Calu3 (cell line): Measurements from ENCODE around the gene SORBS1. TPM values are rescaled to one million over a fixed set of nuclear protein-coding genes. Genes with fewer than 3 reads are reported as not detected.

Experiments
- BruUV-seq: library from RNA; stranded (reverse); fragments of 400-500 nt; replicated peaks from 2 replicates; lab custom pipeline; 2021; lab: Mats Ljungman, UMichigan
- CTCF ChIA-PET: fragments of 300-600 bp; sonication (Branson Sonifier 250); formaldehyde crosslinking; loops from one replicate; lab custom pipeline; 2022; ENCODE audit warnings: antibody characterized with exemption; lab: Charles Lee
- DNase-seq: peaks from one replicate; pipeline ENCODE4 v3.0.0; 2022
- H3K27ac Mint-ChIP-seq: one replicate; pipeline ENCODE4 v1.8.0; 2022; ENCODE audit warnings: mixed read lengths; ENCODE audit not compliant: unreplicated experiment
- H3K27me3 Mint-ChIP-seq: one replicate; pipeline ENCODE4 v1.8.0; 2022; ENCODE audit warnings: mixed read lengths; ENCODE audit not compliant: unreplicated experiment
- H3K36me3 Mint-ChIP-seq: one replicate; pipeline ENCODE4 v1.8.0; 2022; ENCODE audit warnings: mild to moderate bottlenecking, moderate library complexity, mixed read lengths; ENCODE audit not compliant: insufficient read depth, unreplicated experiment
- H3K4me1 Mint-ChIP-seq: one replicate; pipeline ENCODE4 v1.8.0; 2022; ENCODE audit warnings: mild to moderate bottlenecking, low read depth, mixed read lengths; ENCODE audit not compliant: unreplicated experiment
- H3K4me3 Mint-ChIP-seq: one replicate; pipeline ENCODE4 v1.8.0; 2022; ENCODE audit warnings: mild to moderate bottlenecking, low read depth, moderate library complexity, mixed read lengths; ENCODE audit not compliant: unreplicated experiment
- H3K9me3 Mint-ChIP-seq: one replicate; pipeline ENCODE4 v1.8.0; 2022; ENCODE audit warnings: low read depth, mixed read lengths; ENCODE audit not compliant: unreplicated experiment
- intact Hi-C: fragments of 100-400 bp; cut with micrococcal nuclease; formaldehyde crosslinking; loops from one replicate; pipeline ENCODE4 v1.10.0; 2022; ENCODE audit not compliant: unreplicated experiment
- total RNA-seq: library from RNA; stranded (reverse); gene quantifications from 2 replicates; pipeline ENCODE4 v1.2.3, GENCODE V29; 2022
- TF ChIP-seq, protein P1 (sequence below): fragments of 200-600 bp; IDR thresholded peaks from one replicate; pipeline ENCODE4 v1.8.0; 2022; ENCODE audit warnings: antibody characterized with exemption; ENCODE audit not compliant: unreplicated experiment

SORBS1 gene
- total RNA-seq, 1 experiment from 2014 or later, result 2.8 TPM

DNA sequence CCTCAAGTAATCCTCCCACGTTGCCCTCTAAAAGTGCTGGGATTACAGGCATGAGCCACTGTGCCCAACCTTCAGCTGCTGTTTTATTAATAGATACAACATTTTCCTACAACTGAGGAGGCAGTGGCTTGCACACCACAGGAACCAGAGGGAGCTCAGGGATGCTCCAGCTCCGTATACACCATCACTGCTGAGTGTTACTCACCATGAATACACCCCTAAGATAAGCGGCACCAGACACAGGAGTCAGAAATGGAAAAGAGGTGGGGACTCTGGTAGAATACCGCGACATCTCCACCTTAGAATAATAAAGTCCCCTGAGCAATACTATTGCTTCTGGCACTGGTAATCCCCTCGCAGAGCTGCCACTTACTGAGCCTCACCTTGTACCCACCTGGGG is 201.7 kb downstream of the SORBS1 start:
- no peak for DNase-seq
- Mint-ChIP-seq H3K9me3 (no peaks in the 10 kb centered on the region), H3K27me3 (no peaks in the 10 kb centered on the region), H3K4me1 (no peaks in the 10 kb centered on the region), H3K27ac (no peak overlapping the region), H3K36me3 (no peaks in the 10 kb centered on the region), H3K4me3 (no peak overlapping the region)
- intact Hi-C loops, result no loop called here
- TF ChIP-seq, protein P1, sequence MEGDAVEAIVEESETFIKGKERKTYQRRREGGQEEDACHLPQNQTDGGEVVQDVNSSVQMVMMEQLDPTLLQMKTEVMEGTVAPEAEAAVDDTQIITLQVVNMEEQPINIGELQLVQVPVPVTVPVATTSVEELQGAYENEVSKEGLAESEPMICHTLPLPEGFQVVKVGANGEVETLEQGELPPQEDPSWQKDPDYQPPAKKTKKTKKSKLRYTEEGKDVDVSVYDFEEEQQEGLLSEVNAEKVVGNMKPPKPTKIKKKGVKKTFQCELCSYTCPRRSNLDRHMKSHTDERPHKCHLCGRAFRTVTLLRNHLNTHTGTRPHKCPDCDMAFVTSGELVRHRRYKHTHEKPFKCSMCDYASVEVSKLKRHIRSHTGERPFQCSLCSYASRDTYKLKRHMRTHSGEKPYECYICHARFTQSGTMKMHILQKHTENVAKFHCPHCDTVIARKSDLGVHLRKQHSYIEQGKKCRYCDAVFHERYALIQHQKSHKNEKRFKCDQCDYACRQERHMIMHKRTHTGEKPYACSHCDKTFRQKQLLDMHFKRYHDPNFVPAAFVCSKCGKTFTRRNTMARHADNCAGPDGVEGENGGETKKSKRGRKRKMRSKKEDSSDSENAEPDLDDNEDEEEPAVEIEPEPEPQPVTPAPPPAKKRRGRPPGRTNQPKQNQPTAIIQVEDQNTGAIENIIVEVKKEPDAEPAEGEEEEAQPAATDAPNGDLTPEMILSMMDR, result no peak
- CTCF ChIA-PET, result no interaction called here
- BruUV-seq, result no TSS peak

DNA sequence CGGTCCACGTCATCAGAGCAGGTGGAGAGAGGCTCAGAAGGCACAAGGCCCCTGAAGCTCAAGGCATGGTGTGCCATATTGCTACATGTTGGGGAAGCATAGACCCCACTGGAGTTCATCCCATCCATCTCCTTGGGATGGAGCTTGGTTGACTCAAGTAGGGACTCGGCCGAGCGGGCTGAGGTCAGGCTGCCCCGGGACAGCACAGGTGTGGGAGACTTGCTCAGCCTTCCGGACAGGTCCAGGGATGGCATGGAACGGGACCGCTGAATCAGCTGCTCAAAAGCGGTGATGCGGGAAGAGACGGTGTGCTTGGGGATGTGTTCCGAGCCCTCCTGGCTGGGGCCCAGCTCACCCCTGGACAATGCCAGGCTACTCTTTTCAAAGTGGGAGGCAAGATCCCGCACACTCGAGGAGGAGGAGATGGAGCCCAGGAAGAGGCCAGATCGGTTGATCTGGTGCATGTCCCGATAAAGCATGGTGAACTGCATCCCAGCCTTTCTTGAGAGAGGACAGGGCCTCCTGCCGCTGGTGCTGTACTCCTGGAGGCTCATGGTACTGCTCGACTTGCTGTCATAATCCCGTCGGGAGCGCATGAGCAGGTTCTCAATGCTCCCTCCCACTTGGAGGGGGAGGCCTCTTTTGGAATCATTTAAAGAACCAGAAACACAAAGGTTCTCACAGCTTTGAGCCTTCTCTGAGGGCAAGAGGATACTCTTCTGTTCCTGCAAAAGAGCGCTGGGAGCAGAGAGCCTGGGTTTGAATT is 204.8 kb downstream of the SORBS1 start:
- TF ChIP-seq, protein P1, result no peak
- H3K27ac Mint-ChIP-seq, result no peak overlapping the region
- no peaks in the 10 kb centered on the region for H3K9me3 Mint-ChIP-seq
- no TSS peak for BruUV-seq
- no peak overlapping the region for H3K4me3 Mint-ChIP-seq
- H3K4me1 Mint-ChIP-seq, result no peaks in the 10 kb centered on the region
- intact Hi-C loops, result no loop called here
- no peak for DNase-seq
- no peaks in the 10 kb centered on the region for H3K27me3 Mint-ChIP-seq
- no peaks in the 10 kb centered on the region for H3K36me3 Mint-ChIP-seq
- CTCF ChIA-PET, result interaction anchor here (0.7 kb wide), 1 partner anchor 61 kb away, joined by 3 read pairs; no protein-coding TSS in a partner anchor

DNA sequence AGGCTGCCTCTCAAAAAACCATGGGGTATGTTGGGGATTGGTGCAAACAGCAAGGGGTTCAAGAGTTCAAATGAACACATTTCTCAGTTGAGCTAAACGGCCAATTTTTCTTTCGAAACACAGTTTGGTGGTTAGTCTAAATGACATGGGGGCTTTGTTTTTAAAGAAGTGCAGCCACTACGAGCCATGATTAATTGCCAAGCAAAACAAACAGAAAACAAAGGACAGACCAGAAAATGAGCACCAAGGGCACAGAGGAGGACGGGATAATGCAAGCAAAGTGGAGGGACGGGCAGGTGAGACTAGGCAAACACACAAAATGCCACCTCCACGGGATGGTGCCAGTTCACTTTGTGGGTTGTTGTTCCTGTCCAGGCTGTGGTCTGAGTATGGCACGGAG is 205.9 kb downstream of the SORBS1 start:
- Mint-ChIP-seq H3K27ac (no peak overlapping the region), H3K4me3 (no peak overlapping the region), H3K27me3 (no peaks in the 10 kb centered on the region), H3K36me3 (no peaks in the 10 kb centered on the region), H3K4me1 (no peaks in the 10 kb centered on the region), H3K9me3 (no peaks in the 10 kb centered on the region)
- BruUV-seq, result no TSS peak
- intact Hi-C loops, result no loop called here
- CTCF ChIA-PET, result no interaction called here
- TF ChIP-seq, protein P1, result no peak
- no peak for DNase-seq

DNA sequence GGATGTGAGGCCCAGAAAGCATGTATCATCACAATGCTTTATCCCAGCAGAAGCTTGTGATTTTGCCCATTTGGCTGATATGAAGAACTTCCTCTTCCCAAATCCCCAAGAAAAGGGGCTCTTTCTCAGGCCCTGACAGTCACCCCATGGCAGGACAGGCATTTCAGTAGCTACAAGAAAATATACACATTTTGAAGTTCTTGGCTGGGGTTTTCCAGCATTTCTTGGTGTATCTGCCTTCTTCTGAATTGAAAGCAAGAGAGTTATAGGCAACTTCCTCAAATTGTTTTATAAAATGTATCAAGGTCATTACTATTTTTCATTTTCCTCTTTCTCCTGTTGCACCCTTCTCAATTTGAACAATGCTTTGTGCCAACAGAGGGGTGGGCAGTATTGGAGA is 207.1 kb downstream of the SORBS1 start:
- no TSS peak for BruUV-seq
- TF ChIP-seq, protein P1, result no peak
- H3K9me3 Mint-ChIP-seq, result no peaks in the 10 kb centered on the region
- CTCF ChIA-PET, result no interaction called here
- H3K27me3 Mint-ChIP-seq, result no peaks in the 10 kb centered on the region
- H3K4me3 Mint-ChIP-seq, result no peak overlapping the region
- no peaks in the 10 kb centered on the region for H3K36me3 Mint-ChIP-seq
- no peaks in the 10 kb centered on the region for H3K4me1 Mint-ChIP-seq
- DNase-seq, result no peak
- intact Hi-C loops, result no loop called here
- no peak overlapping the region for H3K27ac Mint-ChIP-seq
